ENCODE results near the gene CYP3A5. TPM values are rescaled to one million over a fixed set of nuclear protein-coding genes. Genes with fewer than 3 reads are reported as not detected.

The CYP3A5 gene
- total and polyA plus RNA-seq, 9 of the 15 experiments (the other 6 are each of a cell fraction or from before 2014, with no cell fraction given) = 0.73 to 2.8 (median 1.5) TPM

DNA sequence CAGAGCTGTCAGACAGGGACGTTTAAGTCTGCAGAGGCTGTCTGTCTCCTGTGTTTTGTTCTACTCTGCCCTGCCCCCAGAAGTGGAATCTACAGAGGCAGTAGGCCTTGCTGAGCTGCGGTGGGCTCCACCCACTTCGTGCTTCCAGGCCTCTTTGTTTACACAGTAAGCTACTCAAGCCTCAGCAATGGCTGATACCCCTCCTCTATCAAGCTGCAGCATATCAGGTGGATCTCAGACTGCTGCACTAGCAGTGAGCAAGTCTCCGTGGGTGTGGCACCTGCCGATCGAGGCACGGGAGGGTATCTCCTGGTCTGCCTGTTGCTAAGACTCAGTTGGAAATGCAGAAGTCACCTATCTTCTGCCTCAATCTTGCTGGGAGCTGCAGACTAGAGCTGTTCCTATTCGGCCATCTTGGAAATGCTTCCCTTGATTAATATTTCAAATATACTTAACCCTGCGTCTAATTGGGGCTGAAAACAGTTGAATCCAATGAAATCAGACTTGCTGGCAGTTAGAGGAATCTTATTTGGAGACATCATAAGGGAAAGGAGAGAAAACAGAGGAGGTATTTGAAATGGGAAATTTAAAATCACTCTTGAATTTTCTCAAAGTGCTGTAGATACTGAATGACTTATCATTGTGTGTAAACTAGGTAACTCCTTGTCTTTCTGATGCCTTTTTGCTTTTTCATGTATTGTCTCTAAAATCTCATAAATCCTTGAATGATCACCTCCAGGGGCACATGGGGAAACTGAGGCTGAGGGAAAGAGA lies 13.8 kb upstream of the CYP3A5 start (continued):
- TF ChIP-seq, protein P1, sequence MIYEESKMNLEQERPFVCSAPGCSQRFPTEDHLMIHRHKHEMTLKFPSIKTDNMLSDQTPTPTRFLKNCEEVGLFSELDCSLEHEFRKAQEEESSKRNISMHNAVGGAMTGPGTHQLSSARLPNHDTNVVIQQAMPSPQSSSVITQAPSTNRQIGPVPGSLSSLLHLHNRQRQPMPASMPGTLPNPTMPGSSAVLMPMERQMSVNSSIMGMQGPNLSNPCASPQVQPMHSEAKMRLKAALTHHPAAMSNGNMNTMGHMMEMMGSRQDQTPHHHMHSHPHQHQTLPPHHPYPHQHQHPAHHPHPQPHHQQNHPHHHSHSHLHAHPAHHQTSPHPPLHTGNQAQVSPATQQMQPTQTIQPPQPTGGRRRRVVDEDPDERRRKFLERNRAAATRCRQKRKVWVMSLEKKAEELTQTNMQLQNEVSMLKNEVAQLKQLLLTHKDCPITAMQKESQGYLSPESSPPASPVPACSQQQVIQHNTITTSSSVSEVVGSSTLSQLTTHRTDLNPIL (CRISPR knock-in tag; IDR thresholded peaks at IDR 0.05) = no peak
- TF ChIP-seq, protein P2, sequence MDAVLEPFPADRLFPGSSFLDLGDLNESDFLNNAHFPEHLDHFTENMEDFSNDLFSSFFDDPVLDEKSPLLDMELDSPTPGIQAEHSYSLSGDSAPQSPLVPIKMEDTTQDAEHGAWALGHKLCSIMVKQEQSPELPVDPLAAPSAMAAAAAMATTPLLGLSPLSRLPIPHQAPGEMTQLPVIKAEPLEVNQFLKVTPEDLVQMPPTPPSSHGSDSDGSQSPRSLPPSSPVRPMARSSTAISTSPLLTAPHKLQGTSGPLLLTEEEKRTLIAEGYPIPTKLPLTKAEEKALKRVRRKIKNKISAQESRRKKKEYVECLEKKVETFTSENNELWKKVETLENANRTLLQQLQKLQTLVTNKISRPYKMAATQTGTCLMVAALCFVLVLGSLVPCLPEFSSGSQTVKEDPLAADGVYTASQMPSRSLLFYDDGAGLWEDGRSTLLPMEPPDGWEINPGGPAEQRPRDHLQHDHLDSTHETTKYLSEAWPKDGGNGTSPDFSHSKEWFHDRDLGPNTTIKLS (IDR thresholded peaks at IDR 0.05; ENCODE audit: borderline replicate concordance, low read depth) = 0 out of 2 replicates have a peak, but pooled peaks have one; percentile 37
- TF ChIP-seq SUPT5H (IDR thresholded peaks at IDR 0.05) = no peak
- TF ChIP-seq ZNF785 (CRISPR knock-in tag; IDR thresholded peaks at IDR 0.05) = no peak
- TF ChIP-seq ZNF184 (CRISPR knock-in tag; IDR thresholded peaks at IDR 0.05) = no peak
- TF ChIP-seq, protein P3, sequence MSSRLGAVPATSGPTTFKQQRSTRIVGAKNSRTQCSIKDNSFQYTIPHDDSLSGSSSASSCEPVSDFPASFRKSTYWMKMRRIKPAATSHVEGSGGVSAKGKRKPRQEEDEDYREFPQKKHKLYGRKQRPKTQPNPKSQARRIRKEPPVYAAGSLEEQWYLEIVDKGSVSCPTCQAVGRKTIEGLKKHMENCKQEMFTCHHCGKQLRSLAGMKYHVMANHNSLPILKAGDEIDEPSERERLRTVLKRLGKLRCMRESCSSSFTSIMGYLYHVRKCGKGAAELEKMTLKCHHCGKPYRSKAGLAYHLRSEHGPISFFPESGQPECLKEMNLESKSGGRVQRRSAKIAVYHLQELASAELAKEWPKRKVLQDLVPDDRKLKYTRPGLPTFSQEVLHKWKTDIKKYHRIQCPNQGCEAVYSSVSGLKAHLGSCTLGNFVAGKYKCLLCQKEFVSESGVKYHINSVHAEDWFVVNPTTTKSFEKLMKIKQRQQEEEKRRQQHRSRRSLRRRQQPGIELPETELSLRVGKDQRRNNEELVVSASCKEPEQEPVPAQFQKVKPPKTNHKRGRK (tag; IDR thresholded peaks at IDR 0.05) = peak; percentile 63; the same call in 1 of the 2 replicates
- TF ChIP-seq PCBP1 (IDR thresholded peaks at IDR 0.05; ENCODE audit: low read depth, low read length, poor library complexity, severe bottlenecking) = no peak
- TF ChIP-seq HMBOX1 (IDR thresholded peaks at IDR 0.05) = peak; percentile 84
- peak; percentile 94 for TF ChIP-seq ZFX (CRISPR knock-in tag; IDR thresholded peaks at IDR 0.05)
- no peak for TF ChIP-seq ZNF212 (CRISPR knock-in tag; IDR thresholded peaks at IDR 0.05)
- no peak for TF ChIP-seq ZNF583 (CRISPR knock-in tag; IDR thresholded peaks at IDR 0.05)
- TF ChIP-seq EP400 (IDR thresholded peaks at IDR 0.05) = peak; percentile 55
- TF ChIP-seq MCM5 (IDR thresholded peaks at IDR 0.05; ENCODE audit: low read depth) = no peak
- TF ChIP-seq ETS2 (tag; IDR thresholded peaks at IDR 0.05; ENCODE audit: borderline replicate concordance, poor library complexity, severe bottlenecking) = no peak
- TF ChIP-seq, protein P4, sequence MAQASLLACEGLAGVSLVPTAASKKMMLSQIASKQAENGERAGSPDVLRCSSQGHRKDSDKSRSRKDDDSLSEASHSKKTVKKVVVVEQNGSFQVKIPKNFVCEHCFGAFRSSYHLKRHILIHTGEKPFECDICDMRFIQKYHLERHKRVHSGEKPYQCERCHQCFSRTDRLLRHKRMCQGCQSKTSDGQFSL (CRISPR knock-in tag; IDR thresholded peaks at IDR 0.05) = peak; percentile 45; the same call in 1 of the 2 replicates
- TF ChIP-seq, protein P4 (tag; IDR thresholded peaks at IDR 0.05) = no peak
- TF ChIP-seq CEBPB (tag; IDR thresholded peaks at IDR 0.05) = no peak
- no peak for TF ChIP-seq HNRNPL (IDR thresholded peaks at IDR 0.05; ENCODE audit: low read depth, low read length)
- no peak; the same call in 1 of the 2 replicates for TF ChIP-seq MECOM (CRISPR knock-in tag; IDR thresholded peaks at IDR 0.05)

Data from K562 (cell line).